HG03135 (cell line): ENCODE data around the gene LSS.
"Not testable (repeated sequence)": the region's sequence is repeated elsewhere in the genome, so short reads cannot be mapped to it uniquely, and the experiment has no call there.

Experiments
- ATAC-seq: cut with Tn5 transposase; IDR thresholded peaks from one replicate; pipeline ENCODE4 v1.9.1; 2021; ENCODE audit warnings: mild to moderate bottlenecking, moderate library complexity; ENCODE audit not compliant: unreplicated experiment

The LSS gene

GRCh38 chr21:46246345-46246744 is 17.8 kb upstream of the LSS start:
- ATAC-seq = no peak

DNA sequence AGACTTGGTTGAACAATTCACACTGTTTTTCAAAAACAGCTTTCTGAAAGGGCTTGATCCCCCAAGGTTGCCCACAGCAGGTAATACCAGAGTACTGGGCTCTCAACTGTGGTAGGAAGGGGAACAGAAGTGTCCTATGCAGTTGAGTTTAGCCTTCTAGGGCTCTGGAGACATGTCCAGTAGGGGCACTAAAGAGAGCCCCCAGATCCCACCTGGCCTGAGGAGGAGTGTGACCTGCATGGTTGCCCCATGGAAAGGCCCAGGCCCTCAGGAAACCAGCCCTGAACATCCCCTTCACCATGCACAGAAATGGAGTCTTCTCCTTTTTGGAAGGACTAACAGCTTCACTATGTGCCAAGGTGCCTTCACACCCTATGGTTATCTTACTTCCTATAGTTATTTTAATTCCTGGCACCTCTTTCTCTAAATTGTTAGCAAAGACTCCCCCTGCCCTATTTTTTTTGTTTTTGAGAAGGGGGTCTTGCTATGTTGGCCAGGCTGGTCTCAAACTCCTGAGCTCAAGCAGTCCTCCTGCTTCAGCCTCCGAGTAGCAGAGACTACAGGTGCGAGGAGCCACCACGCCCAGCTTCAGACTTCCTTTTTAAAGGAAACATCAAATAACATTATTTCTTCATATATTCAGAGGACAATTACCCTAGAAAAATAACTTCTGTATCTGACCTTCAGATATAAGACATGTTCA is 16.8 kb upstream of the LSS start:
- no peak for ATAC-seq

- ATAC-seq = no peak
Observed at GRCh38 chr21:46244602-46245001, 16.0 kb upstream of the LSS start.

GRCh38 chr21:46243960-46244361 is 15.4 kb upstream of the LSS start:
- ATAC-seq = no peak

DNA sequence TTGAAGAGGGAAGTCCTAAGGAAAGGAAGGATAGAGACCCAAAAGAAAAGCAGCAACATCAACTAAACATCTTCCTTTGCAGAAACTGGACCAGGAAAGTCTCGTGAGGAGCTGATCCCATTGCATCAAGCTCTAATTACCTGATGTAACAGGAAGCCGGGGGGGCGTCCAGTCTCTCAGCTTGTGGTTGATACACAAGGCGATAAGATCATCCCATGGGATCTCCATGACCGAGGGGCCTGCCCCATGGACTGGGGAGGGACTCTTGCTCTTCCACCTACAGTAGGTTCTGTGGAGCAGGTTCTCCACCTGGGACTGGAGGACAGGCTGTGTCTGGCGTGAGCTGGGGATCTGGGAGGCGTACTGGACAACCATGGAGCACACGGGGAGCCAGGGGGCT is 14.8 kb upstream of the LSS start:
- no peak for ATAC-seq

DNA sequence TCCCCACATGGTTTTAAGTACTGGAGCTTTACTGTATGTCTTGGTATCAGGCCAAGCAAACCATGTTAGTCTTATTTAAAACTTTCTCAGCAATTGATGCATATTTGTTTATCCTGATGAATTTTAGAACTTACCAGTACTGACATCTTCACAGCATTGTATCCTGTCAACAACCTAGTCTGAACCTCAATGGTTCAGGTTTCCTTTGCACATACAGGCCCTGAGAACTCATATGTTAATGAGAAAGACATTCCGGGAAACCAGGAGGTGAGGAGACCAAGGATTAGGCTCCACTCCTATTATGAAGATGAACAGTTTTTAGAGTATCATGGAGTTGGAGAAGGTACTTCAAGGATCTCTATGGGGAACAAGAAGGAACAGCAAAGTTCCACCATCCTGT is 13.0 kb upstream of the LSS start:
- ATAC-seq = not testable (repeated sequence)

GRCh38 chr21:46239817-46240325 is 11.3 kb upstream of the LSS start:
- ATAC-seq = no peak

DNA sequence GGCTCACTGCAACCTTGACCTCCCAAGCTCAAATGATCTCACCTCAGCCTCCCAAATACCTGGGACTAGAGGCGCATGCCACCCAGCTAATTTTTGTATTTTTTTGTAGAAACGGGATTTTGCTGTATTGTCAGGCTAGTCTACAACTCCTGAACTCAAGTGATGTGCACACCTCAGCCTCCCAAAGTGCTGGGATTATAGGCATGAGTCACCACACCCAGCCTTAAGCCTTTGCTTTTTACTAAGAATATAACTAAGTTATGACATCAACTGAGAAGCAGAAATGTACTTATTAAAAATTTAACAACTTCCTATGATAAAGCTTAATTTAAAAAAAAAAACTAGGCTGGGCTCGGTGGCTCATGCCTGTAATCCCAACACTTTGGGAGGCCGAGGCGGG is 8.9 kb upstream of the LSS start:
- ATAC-seq = no peak

- ATAC-seq = no peak
Observed at GRCh38 chr21:46234436-46234950, 5.9 kb upstream of the LSS start.

DNA sequence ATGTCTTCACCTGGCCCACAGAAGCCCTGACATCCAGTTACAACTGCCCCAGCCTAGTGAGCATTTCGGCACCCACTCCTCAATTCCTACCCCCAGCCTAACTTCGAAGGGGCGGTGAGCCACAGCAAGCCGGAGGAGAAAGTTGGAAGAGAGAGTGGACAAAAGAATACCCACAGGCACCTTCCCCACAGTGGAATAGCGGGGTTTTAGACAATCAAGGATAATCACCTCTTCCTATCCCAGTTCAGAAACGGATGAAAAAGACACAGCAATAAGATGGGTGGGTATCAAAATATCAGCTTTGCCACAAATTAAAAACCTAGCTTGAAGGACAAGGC is 1.3 kb upstream of the LSS start:
- ATAC-seq = no peak

GRCh38 chr21:46229133-46229922 is 754 bp upstream of the LSS start:
- ATAC-seq = peak; percentile 19

- no peak for ATAC-seq
Observed at GRCh38 chr21:46227811-46228344, 696 bp downstream of the LSS start.

GRCh38 chr21:46226920-46227599 is 1.5 kb downstream of the LSS start:
- no peak for ATAC-seq

GRCh38 chr21:46226146-46226545 is 2.4 kb downstream of the LSS start:
- ATAC-seq = no peak

DNA sequence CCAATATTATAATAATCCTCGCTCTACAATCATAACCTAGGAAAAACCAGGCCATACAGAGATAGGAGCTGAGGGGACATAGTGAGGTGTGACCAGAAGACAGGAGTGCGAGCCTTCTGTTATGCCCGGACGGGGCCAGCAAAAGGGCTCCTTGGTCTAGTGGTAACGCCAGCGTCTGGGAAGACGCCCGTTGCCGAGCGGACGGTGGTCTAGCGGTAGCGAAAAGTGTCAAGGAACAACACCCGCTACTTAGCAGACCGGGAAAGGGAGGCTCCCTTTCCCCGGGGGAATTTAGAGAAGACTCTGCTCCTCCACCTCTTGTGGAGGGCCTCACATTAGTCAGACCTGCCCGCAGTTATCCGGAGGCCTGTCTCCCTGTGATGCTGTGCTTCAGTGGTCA is 4.9 kb downstream of the LSS start:
- ATAC-seq = not testable (repeated sequence)

GRCh38 chr21:46223217-46223616 is 5.4 kb downstream of the LSS start:
- no peak for ATAC-seq

- ATAC-seq = no peak
Observed at GRCh38 chr21:46222436-46223116, 6.0 kb downstream of the LSS start.

GRCh38 chr21:46221664-46222435 is 6.7 kb downstream of the LSS start:
- ATAC-seq = no peak

DNA sequence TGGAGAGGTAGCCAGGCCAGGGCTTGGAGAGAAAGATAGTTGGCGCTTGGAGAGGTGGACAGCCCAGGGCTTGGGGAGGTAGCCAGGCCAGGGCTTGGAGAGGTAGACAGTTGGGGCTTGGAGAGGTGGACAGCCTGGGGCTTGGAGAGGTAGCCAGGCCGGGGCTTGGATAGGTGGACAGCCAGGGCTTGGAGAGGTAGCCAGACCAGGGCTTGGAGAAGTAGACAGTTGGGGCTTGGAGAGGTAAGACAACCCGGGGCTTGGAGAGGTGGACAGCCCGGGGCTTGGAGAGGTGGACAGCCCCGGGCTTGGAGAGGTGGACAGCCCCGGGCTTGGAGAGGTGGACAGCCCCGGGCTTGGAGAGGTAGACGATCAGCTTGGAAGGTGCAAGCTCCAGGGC is 7.7 kb downstream of the LSS start:
- no peak for ATAC-seq

DNA sequence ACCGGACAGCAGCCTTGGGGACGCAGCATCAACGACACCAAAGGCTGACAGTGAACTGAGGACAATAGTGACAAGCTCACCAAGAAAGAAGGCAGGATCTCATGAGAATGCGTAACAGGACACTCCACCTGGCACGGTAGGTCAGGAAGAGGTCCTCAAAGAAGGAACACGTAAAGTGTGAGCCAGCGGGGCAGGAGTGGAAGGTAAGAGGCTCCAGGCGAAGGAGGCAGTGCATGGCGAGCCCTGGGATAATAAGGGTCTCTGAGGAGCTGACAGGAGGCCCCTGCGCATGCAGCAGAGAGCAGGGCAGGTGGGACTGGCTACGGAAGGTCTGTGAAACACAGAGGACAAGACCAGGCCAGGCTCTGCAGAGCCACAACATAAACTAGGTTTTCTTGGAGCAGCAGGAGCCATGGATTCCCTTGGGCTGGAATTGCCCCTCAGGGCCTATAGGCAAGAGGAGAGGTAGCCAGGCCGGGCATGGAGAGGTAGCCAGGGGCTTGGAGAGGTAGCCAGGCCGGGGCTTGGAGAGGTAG is 8.2 kb downstream of the LSS start:
- ATAC-seq = no peak
